Activated naive CD8-positive, alpha-beta T cell treated with anti-CD3 and anti-CD28 coated beads, Interleukin-2, amount 10 ng/mL, durations not matched to agents 7 days and 5 days (primary cell): ENCODE measurements around the gene AGXT. TPM values are rescaled to one million over a fixed set of nuclear protein-coding genes. Genes with fewer than 3 reads are reported as not detected.

ENCODE experiments used
- ATAC-seq: fragments of 150-1000 bp; cut with Tn5 transposase; one replicate; pipeline ENCODE4 v1.10.0; 2021; ENCODE audit warnings: low read depth, moderate library complexity
- POLR2A ChIA-PET: fragments of 350-600 bp; sonication (Branson Sonifier 250); formaldehyde crosslinking; loops from one replicate; lab custom pipeline; 2021; ENCODE audit warnings: antibody characterized with exemption; lab: Charles Lee
- DNase-seq: peaks from one replicate; pipeline ENCODE4 v3.0.0; 2021
- H3K27ac Mint-ChIP-seq: one replicate; pipeline ENCODE4 v1.8.0; 2022; ENCODE audit warnings: mild to moderate bottlenecking, mixed read lengths
- H3K27me3 Mint-ChIP-seq: one replicate; pipeline ENCODE4 v1.8.0; 2022; ENCODE audit warnings: mild to moderate bottlenecking, moderate library complexity, mixed read lengths
- H3K36me3 Mint-ChIP-seq: one replicate; pipeline ENCODE4 v1.8.0; 2021; ENCODE audit warnings: mild to moderate bottlenecking, mixed read lengths
- H3K4me1 Mint-ChIP-seq: one replicate; pipeline ENCODE4 v1.8.0; 2021; ENCODE audit warnings: mixed read lengths
- H3K4me3 Mint-ChIP-seq: one replicate; pipeline ENCODE4 v1.8.0; 2022; ENCODE audit warnings: mild to moderate bottlenecking, moderate library complexity, mixed read lengths
- H3K9me3 Mint-ChIP-seq: one replicate; pipeline ENCODE4 v1.8.0; 2021; ENCODE audit warnings: mixed read lengths
- total RNA-seq, 2 experiments: library from RNA; stranded (reverse); gene quantifications; one replicate each; pipeline ENCODE4 v1.2.3, GENCODE V29; 2021

The AGXT gene
- total RNA-seq, 2 experiments from 2014 or later = not detected

DNA sequence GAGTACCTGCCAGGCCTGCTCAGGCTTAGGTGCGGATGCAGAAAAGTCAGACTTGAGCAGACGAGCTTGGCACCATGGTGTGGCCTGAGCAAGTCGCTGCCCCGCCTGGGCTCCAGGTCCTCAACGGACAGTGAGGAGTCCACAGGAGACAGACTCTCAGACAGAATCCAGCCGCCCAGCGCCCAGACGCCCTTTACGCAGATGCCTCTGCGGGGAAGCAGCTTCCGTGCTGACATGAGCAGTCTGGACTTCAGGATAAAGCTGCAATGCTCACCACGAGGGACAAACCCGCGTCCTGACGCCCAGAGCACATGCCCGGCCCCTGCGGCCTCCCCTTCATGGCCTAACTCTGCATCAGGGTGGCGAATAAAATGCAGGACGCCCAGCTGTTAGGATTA lies 30.8 kb downstream of the AGXT start:
- H3K27ac Mint-ChIP-seq = no peak overlapping the region
- H3K9me3 Mint-ChIP-seq = no peaks in the 10 kb centered on the region
- H3K4me1 Mint-ChIP-seq = no peaks in the 10 kb centered on the region
- no peaks in the 10 kb centered on the region for H3K36me3 Mint-ChIP-seq
- ATAC-seq (no peak), DNase-seq (no peak)
- no peaks in the 10 kb centered on the region for H3K27me3 Mint-ChIP-seq
- H3K4me3 Mint-ChIP-seq = no peak overlapping the region
- POLR2A ChIA-PET = no interaction called here

DNA sequence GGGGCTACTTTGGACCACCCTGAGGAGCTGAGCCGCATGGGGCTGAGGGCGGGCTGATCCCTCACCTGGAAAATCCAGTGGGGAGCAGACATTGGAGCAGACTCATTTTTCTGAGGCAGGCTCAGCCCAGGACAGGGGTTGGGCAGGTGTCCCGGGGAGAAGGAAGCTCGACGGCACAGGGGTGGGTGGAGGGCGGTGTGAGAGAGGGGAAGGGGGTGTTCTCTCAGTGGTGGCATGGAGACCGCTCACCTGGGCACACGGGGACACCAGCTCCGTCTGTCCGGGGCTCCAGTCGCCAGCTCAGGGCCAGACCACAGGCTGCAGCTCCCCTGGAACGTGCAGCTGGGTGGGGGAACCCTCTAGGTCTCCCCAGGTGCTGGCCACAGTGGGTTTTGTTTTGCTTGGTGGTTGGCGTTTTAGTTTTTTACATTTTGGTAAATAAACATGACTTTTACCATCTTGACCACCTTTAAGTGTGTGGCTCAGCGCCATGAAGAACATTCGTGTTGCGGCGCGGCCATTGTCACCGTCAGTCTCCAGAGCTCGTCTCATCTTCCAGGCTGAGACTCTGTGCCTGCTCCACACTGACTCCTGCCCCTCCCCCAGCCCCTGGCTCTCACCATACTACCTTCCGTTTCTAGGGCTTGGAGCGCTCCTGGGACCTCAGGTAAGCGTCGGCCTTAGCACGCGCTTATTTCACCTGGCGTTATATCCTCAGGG lies 31.7 kb downstream of the AGXT start:
- Mint-ChIP-seq H3K36me3 (no peaks in the 10 kb centered on the region), H3K27me3 (no peaks in the 10 kb centered on the region), H3K4me1 (no peaks in the 10 kb centered on the region), H3K9me3 (no peaks in the 10 kb centered on the region), H3K27ac (no peak overlapping the region), H3K4me3 (no peak overlapping the region)
- ATAC-seq (no peak), DNase-seq (no peak)
- POLR2A ChIA-PET = no interaction called here

DNA sequence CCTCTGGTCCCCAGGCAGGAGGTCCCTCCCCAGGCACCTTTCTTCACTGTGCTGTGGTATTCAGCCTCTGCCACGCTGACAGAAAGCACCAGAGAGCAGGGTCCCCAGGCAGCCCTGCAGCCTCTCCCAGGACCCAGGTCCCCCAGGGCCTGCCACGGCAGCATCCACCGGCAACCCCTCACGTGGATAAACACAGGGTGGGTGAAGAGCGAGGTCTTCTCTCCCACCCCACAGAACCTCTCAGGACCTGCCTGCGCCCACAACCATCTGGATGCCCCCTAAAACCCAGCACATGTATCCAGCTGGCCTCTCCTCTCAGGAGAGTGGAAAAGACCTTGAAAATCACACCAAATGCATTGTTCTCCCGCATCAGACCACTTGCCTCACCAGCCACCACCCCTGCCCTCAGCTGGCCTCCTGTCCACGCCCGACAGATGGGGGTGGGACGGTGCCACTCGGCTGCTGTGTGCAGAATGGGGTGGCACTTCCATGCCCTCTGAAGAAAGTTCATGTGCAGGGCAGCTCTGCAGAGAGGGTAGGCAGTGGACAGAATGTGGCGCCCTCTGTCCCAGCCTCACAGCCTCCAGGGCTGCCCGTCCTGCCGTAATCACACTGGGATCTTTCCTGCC lies 33.5 kb downstream of the AGXT start:
- Mint-ChIP-seq H3K27ac (no peak overlapping the region), H3K4me1 (no peaks in the 10 kb centered on the region), H3K4me3 (no peak overlapping the region), H3K36me3 (no peaks in the 10 kb centered on the region), H3K27me3 (no peaks in the 10 kb centered on the region), H3K9me3 (no peaks in the 10 kb centered on the region)
- POLR2A ChIA-PET = no interaction called here
- no peak for DNase-seq
- no peak for ATAC-seq

DNA sequence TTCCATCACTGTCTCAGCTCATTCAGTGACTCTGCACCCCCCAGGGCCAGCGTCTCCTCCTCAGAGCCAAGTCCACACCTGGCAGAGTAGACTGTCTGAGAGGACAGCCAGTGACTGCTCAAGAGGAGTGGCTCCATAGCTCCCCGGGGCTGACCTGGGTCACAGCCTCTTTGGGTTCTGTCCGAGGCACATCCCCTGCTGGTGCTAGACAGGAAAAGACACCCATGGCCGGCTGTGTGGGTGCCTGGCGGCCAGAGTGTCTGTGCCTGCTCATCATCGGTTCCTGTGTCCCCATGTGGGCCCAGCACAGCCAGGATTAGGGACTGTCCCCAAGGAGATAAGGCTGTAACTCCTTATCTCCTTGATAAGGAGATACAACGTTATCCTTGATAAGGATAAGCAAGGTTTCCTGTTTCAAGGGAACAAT lies 34.0 kb downstream of the AGXT start:
- ATAC-seq (no peak), DNase-seq (no peak)
- Mint-ChIP-seq H3K4me1 (no peaks in the 10 kb centered on the region), H3K27ac (no peak overlapping the region), H3K27me3 (no peaks in the 10 kb centered on the region), H3K36me3 (no peaks in the 10 kb centered on the region), H3K4me3 (no peak overlapping the region), H3K9me3 (no peaks in the 10 kb centered on the region)
- POLR2A ChIA-PET = no interaction called here

DNA sequence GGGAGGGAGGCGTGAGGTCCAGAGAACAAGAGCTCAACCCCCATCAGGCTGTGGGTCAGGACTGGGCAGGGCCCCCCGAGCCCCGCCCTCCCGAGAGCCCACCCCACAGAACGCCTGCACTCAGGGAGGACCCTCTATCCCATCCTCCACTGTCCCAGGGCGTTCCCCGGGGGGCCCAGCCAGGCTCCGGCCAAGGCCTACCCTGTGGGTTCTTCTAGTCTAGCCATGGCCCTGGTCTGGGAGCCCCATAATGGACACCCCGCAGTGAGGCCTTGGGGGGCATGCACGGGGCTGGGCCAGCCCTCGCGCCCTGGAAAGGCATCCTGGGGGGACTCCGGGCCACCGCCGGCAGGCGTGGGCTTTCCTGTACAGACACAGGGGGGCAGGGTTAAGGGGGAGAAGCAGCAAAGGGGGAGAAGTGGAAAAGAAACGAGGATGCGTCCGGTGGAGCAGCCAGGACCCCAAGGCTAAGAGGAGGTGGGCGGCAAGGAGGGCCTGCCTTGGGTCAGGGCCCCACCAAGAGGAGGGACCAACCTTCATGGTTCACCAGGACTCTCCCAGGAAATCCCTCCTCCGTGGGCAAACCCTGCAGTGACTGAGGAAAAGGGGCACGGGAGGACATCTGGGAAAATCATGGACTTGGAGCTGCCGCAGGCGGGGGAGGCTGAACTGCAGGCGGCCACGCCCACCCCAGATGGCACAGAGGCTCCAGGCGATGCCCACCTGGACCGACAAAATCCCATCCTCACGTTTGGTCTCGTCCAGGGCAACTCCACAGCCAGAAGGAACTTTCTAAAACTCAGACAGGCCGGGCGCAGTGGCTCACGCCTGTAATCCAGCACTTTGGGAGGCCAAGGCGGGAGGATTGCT lies 34.8 kb downstream of the AGXT start:
- Mint-ChIP-seq H3K27ac (no peak overlapping the region), H3K9me3 (no peaks in the 10 kb centered on the region), H3K4me3 (no peak overlapping the region), H3K36me3 (no peaks in the 10 kb centered on the region), H3K4me1 (no peaks in the 10 kb centered on the region), H3K27me3 (no peaks in the 10 kb centered on the region)
- ATAC-seq (no peak), DNase-seq (no peak)
- POLR2A ChIA-PET = no interaction called here

DNA sequence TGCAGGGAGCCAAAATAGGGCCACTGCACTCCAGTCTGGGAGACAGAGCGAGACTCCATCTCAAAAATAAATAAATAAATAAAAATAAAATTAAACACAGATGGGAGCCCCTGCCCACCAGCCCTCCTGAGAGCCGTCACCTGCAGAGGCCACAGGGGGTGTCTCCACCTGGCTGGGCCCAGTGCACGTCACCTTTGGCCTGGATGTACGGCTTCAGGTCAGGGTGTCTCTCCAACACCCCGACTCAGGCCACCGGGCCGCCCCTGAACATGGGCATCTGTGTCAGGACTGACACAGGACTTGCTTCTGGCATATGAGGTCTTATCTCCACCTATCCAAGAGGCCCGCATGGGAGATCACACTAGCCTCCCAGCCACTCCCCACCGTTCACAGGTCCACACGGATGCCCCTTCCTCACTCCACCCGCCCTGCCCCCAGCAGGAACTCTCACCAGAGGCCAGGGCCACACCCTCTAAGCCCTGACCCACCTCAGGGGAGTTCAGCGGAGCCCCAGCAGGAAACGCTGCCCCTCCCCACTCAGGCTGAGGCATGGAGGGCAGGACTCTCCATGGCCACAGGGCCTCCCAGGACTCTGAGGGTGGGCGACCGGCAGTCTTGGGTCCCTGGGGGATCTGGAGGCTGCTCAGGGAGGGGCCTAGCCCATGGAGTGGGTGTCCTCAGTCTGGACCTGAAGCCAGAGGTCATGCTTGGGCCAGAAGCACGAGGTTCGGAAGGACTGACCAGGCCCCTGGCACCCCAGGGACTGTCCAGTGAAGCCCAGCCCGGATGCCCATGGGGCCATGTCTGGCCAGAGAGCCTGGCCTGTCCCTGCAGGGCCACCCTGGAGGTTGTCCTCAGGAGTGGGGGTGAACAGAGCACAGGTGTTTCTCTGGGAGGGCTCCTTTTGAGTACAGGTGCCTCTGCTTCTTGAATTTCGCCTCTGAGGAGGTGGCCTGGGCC lies 35.9 kb downstream of the AGXT start:
- ATAC-seq (no peak), DNase-seq (no peak)
- POLR2A ChIA-PET = no interaction called here
- H3K9me3 Mint-ChIP-seq = no peaks in the 10 kb centered on the region
- no peaks in the 10 kb centered on the region for H3K27me3 Mint-ChIP-seq
- H3K36me3 Mint-ChIP-seq = no peaks in the 10 kb centered on the region
- no peaks in the 10 kb centered on the region for H3K4me1 Mint-ChIP-seq
- no peak overlapping the region for H3K4me3 Mint-ChIP-seq
- no peak overlapping the region for H3K27ac Mint-ChIP-seq

DNA sequence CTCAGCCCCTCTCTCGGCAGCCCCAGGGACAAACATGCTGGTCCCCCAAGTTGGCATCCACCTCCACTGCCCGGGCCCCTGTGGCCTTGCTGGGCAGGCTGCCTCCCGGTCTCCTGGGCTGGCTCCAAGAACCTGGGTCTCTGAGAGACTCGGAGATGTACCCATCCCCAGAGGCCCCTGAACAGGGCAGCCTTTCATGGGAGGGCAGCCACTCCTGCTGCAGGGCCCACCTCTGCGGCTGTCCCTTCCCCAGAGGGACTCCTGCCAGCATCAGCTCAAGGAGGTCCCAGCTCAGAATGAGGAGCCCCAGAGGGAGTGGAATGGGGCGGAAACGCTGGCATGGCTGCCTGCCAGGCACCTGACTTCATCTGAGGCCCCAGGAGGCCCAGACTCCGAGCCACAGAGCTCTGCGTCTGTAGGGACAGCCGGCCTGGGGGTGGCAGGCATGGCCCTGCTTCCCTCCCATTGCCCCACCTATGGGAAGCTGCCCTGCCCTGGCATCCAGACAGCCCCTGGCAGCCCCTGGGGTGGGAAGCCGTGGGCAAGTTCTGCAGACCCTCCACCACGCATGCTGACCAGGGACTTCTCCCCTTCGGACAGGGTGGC lies 36.7 kb downstream of the AGXT start:
- no peaks in the 10 kb centered on the region for H3K27me3 Mint-ChIP-seq
- H3K4me3 Mint-ChIP-seq = no peak overlapping the region
- ATAC-seq (no peak), DNase-seq (no peak)
- H3K4me1 Mint-ChIP-seq = no peaks in the 10 kb centered on the region
- H3K9me3 Mint-ChIP-seq = no peaks in the 10 kb centered on the region
- no peak overlapping the region for H3K27ac Mint-ChIP-seq
- POLR2A ChIA-PET = no interaction called here
- no peaks in the 10 kb centered on the region for H3K36me3 Mint-ChIP-seq

DNA sequence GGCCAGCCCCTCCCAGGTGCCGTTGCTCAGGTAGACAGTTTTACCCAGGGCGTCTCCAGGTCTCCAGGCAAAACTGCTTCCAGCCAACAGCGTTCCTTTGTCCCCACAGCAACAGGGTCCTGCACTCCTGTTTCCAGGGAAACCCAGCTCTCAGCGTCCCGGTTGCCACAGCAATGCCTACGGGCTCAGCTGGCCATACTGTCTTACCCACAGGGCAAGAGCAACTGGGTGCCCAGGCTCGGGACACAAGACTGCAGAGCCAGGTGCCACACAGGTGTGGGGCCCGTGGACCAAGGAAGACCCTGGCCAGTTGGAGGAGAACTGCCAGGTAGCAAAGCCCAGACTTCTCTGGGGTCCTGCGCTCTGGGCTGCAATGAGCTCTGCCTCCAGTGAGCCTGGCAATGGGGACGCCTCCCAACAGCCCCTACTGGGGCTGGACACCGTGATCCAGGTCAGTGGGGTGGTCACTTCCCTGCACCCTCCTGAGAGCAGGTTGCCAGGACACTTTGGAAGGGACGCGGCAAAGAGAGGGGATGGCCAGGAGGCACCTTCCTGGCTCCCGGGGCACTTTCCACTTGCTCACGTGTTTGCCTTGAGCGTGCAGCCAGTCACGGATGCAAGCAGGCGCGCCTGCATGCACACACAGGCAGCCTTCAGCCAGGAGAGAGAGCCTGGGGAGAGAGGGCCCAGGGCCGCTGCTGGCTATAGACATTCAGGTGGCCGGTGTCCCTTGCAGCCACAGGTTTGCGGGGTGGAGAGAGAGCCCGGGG lies 37.7 kb downstream of the AGXT start, which contains the start of gene CROCC2:
CROCC2 (plus strand) TSS at position 196 of the 770 bp plus-strand sequence; CDS start at position 374, 178 bp downstream.
- DNase-seq = no peak
- no peaks in the 10 kb centered on the region for H3K4me1 Mint-ChIP-seq

DNA sequence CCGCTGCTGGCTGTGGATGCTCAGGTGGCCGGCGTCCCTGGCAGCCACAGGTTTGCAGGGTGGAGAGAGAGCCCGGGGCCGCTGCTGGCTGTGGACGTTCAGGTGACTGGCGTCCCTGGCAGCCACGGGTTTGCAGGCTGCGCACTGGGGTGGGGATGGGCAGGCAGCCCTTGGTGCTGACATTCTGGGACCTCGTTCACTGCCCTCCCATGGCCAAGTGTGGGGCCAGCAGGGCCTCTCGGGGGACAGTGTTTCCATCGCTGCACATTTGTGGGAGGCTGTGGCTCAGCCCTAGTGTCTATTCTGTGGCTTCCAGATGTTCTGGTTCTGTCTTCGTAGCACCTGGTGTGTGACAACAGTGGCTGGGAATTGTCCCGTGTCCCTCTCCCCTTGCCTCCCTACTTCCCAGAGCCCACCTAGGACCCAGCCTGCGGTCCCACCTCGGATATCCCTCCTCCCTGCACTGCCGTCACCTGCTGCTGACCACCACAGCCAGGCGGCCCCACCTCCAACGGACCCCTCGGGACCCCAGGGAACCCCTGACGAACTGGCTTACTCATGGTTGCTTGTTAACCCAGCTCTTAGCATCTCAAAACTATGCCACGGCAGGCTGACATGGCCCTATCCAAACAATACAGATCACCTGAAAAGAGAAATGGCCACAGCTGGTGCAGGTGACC lies 38.4 kb downstream of the AGXT start:
- Mint-ChIP-seq H3K27me3 (peaks cover 5% of the 10 kb centered on the region), H3K9me3 (no peaks in the 10 kb centered on the region), H3K4me3 (no peak overlapping the region), H3K36me3 (no peaks in the 10 kb centered on the region), H3K27ac (no peak overlapping the region), H3K4me1 (no peaks in the 10 kb centered on the region)
- DNase-seq (no peak), ATAC-seq (no peak)
- POLR2A ChIA-PET = no interaction called here

More for the DNA sequence above, 37.7 kb downstream of the AGXT start, which contains the start of gene CROCC2:
- POLR2A ChIA-PET = no interaction called here
- Mint-ChIP-seq H3K27ac (no peak within 1 kb of the TSS), H3K36me3 (no peaks in the 10 kb centered on the region), H3K27me3 (peaks cover 1% of the 10 kb centered on the region), H3K4me3 (no peak within 1 kb of the TSS), H3K9me3 (no peaks in the 10 kb centered on the region)
- no peak for ATAC-seq

DNA sequence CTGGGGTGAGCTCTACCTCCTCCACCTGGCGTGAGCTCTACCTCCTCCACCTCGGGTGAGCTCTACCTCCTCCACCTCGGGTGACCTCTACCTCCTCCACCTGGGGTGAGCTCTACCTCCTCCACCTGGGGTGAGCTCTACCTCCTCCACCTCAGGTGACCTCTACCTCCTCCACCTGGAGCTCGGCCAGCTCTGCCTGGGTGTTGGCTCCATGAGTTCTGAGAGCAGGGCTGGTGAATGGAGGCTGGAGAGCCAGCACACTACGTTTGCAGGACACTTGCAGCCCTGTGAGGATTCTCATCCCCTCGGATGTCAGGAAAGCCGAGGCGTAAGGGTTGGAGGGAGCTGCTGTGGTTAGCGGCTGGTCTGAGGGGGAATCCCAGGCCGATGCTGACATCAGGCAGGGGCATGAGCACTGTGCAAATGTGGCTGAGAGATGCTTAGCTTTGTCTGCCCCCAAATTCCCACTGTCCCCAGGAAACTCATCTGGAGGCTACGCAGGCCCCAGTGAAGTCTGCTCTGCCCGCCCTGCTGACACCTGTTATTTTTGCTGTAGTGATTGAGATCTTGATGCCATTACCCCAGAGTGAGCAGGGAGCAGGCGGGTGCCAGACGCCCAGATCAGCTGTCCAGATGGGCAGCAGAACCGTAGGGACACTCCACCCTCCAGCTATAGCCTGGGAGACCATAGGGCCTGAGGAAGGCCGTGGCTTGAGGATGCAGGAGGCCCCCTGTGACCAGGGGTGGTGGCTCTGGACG lies 40.8 kb downstream of the AGXT start:
- Mint-ChIP-seq H3K4me3 (no peak overlapping the region), H3K27ac (no peak overlapping the region), H3K4me1 (no peaks in the 10 kb centered on the region), H3K9me3 (no peaks in the 10 kb centered on the region), H3K27me3 (peaks cover 5% of the 10 kb centered on the region), H3K36me3 (no peaks in the 10 kb centered on the region)
- no peak for DNase-seq
- POLR2A ChIA-PET = no interaction called here
- ATAC-seq = no peak

DNA sequence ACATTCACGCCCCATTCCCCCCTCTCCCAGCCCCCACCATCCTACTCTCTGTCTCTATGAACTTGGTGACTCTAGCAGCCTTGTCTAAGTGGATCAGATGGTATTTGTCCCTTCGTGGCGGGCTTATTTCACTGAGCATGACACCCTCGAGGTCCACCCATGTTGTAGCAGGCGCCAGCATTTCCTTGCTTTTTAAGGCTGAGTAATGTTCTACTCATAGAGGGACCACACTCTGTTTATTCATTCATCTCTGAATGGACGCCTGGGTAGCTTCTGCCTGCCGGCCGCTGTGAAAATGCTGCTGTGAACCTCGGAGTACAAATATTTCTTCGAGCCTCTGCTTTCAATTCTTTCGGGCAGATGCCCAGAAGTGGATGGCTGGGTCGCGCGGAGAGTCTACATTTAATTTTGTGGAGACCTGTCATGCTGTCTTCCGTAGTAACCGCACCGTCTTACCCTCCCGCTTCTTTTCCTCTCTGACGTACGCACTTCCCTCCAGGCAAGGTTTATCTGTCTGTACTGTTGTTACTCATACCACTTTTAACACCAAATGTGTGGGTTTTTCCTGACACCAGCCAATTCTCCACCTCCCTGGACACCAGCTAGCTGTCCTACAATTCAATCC lies 43.1 kb downstream of the AGXT start:
- no peak overlapping the region for H3K27ac Mint-ChIP-seq
- peaks cover 13% of the 10 kb centered on the region for H3K27me3 Mint-ChIP-seq
- H3K4me1 Mint-ChIP-seq = no peaks in the 10 kb centered on the region
- H3K36me3 Mint-ChIP-seq = no peaks in the 10 kb centered on the region
- H3K9me3 Mint-ChIP-seq = no peaks in the 10 kb centered on the region
- ATAC-seq = no peak
- POLR2A ChIA-PET = no interaction called here
- DNase-seq = no peak
- no peak overlapping the region for H3K4me3 Mint-ChIP-seq
